Endothelial cell (in vitro differentiated cells): ENCODE results near the gene IL26. TPM values are rescaled to one million over a fixed set of nuclear protein-coding genes. Genes with fewer than 3 reads are reported as not detected.

ENCODE experiments used
- DNase-seq: peaks from one replicate; pipeline ENCODE4 v3.0.0; 2021; ENCODE audit warnings: low spot score
- H3K27ac Mint-ChIP-seq: one replicate; pipeline ENCODE4 v1.8.0; 2021; ENCODE audit warnings: mixed read lengths, inconsistent platforms; ENCODE audit not compliant: unreplicated experiment
- H3K27me3 Mint-ChIP-seq: one replicate; pipeline ENCODE4 v1.8.0; 2021; ENCODE audit warnings: mild to moderate bottlenecking, moderate library complexity, mixed read lengths, inconsistent platforms; ENCODE audit not compliant: unreplicated experiment
- H3K36me3 Mint-ChIP-seq: one replicate; pipeline ENCODE4 v1.8.0; 2021; ENCODE audit warnings: mild to moderate bottlenecking, low read depth, mixed read lengths, inconsistent platforms; ENCODE audit not compliant: unreplicated experiment
- H3K4me1 Mint-ChIP-seq: one replicate; pipeline ENCODE4 v1.8.0; 2021; ENCODE audit warnings: mild to moderate bottlenecking, mixed read lengths, inconsistent platforms; ENCODE audit not compliant: unreplicated experiment
- H3K4me3 Mint-ChIP-seq: one replicate; pipeline ENCODE4 v1.8.0; 2021; ENCODE audit warnings: mild to moderate bottlenecking, mixed read lengths, inconsistent platforms; ENCODE audit not compliant: unreplicated experiment
- H3K9me3 Mint-ChIP-seq: one replicate; pipeline ENCODE4 v1.8.0; 2021; ENCODE audit warnings: mixed read lengths, inconsistent platforms; ENCODE audit not compliant: unreplicated experiment
- CTCF ChIP-seq: fragments of 200-600 bp; sonication (generic); IDR thresholded peaks from one replicate; pipeline ENCODE4 v1.5.0; 2021; ENCODE audit warnings: antibody characterized with exemption; ENCODE audit not compliant: unreplicated experiment
- total RNA-seq: library from RNA; stranded (reverse); fragmentation: NEBNext Ultra II Directional; extraction: Animal tissue kit (Norgen Biotek cat#: 25700); gene quantifications from one replicate; pipeline ENCODE4 v1.2.1, GENCODE V29; 2021; ENCODE audit not compliant: unreplicated experiment

The IL26 gene
- total RNA-seq, 1 donor from 2014 or later: not detected

DNA sequence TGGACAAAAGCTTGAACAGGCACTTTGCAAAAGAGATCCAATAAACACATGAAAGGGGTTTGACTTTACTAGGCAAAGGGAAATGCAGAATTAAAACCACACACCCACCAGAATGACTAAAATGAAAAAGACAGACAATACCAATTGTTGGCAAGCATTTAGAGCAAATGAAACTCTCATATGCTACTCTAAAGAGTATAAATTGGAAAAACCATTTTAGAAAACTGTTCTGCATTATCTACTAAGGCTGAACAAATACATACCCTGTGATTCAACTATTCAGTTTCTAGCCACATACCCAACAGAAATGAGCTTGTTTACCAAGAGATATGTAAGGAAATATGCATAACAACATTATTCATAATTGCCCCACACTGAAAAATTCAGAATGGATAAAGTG, 36.3 kb upstream of the IL26 start:
- Mint-ChIP-seq H3K4me1 (no peaks in the 10 kb centered on the region), H3K4me3 (no peak overlapping the region), H3K9me3 (no peaks in the 10 kb centered on the region), H3K27me3 (no peaks in the 10 kb centered on the region), H3K27ac (no peak overlapping the region), H3K36me3 (no peaks in the 10 kb centered on the region)
- DNase-seq: no peak
- no peak for TF ChIP-seq CTCF

DNA sequence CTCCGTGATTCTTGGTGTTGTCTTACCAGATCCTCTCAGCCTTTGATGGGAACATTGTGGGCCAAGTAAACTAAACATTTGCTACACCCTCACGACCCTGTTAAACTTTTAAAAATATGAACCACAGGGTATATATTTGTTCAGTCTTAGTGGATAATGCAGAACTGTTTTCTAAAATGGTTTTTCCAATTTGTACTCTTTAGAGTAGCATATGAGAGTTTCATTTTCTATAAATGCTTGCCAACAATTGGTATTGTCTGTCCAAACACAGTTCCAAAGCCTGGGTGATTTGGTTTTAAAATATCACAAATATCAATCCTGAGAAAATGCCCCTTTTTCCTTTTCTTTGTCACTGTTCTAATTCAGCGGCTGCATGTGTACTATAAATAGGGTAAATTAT, 34.5 kb upstream of the IL26 start:
- TF ChIP-seq CTCF: no peak
- no peaks in the 10 kb centered on the region for H3K36me3 Mint-ChIP-seq
- DNase-seq: no peak
- H3K4me3 Mint-ChIP-seq: no peak overlapping the region
- H3K27ac Mint-ChIP-seq: no peak overlapping the region
- H3K27me3 Mint-ChIP-seq: no peaks in the 10 kb centered on the region
- H3K9me3 Mint-ChIP-seq: no peaks in the 10 kb centered on the region
- no peaks in the 10 kb centered on the region for H3K4me1 Mint-ChIP-seq

DNA sequence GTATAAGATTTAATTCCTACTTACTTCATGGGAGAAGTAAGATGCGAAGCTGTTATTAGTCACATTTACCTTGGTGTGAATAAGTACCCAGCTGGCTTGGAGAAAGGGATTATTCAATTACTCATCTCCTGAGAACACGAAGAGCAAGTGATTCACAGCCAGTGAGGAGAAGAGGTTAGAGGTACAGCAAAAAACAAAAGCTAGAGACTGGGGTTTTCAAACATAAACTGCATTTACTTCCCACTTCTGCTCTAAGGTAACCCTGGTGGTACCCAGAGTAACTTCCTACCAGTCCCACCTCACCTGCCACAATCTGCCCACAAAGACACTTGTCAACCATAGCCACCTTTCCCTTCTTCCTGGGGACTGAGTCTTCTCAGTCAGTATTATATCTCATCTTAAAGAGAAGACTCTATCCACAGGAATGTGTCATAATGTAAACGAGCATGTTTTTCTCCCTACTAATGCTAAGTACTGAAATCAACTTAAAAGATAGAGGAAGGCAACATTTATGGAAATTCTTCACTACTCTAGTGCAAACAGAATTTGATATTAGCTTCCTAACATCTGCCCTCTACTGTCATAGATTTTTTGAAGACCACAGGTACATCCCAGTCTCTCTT, 33.8 kb upstream of the IL26 start:
- TF ChIP-seq CTCF: no peak
- DNase-seq: no peak
- H3K27me3 Mint-ChIP-seq: no peaks in the 10 kb centered on the region
- no peaks in the 10 kb centered on the region for H3K36me3 Mint-ChIP-seq
- no peak overlapping the region for H3K27ac Mint-ChIP-seq
- no peaks in the 10 kb centered on the region for H3K4me1 Mint-ChIP-seq
- no peaks in the 10 kb centered on the region for H3K9me3 Mint-ChIP-seq
- H3K4me3 Mint-ChIP-seq: no peak overlapping the region

- H3K27ac Mint-ChIP-seq: no peak within 1 kb of the TSS
- H3K4me3 Mint-ChIP-seq: no peak within 1 kb of the TSS
- no peaks in the 10 kb centered on the region for H3K27me3 Mint-ChIP-seq
- H3K9me3 Mint-ChIP-seq: no peaks in the 10 kb centered on the region
- TF ChIP-seq CTCF: no peak
- DNase-seq: no peak
- H3K4me1 Mint-ChIP-seq: peaks cover 5% of the 10 kb centered on the region
- no peaks in the 10 kb centered on the region for H3K36me3 Mint-ChIP-seq
These were observed 27.9 kb upstream of the IL26 start, which contains the start of gene IL22 for GRCh38 chr12:68253504-68253903. Gene IL22 (minus strand): TSS chr12:68253604. CDS start chr12:68253448, 156 bp downstream.

DNA sequence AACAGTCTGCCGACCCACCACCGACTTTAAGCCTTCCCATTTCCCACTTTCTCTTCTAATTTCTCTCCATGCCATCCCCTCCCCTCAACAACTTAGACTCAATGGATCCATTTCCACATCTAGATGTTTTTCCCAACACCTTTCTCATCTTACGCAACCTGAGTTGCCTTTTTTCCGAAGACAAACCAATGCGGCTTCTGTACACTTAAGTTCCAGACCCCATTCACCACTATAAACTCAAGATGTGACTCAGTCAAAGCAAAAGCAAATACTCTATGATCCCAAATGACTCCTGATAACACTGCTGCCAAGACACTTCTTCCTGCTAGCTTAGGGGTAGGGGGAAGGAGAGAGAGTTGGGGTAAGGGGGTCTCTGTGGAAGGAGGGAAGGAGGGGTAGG, 26.5 kb upstream of the IL26 start:
- Mint-ChIP-seq H3K36me3 (no peaks in the 10 kb centered on the region), H3K4me1 (peaks cover 5% of the 10 kb centered on the region), H3K27ac (no peak overlapping the region), H3K4me3 (no peak overlapping the region), H3K27me3 (peaks cover 1% of the 10 kb centered on the region), H3K9me3 (no peaks in the 10 kb centered on the region)
- TF ChIP-seq CTCF: no peak
- no peak for DNase-seq
